GM19455 (cell line): Measurements from ENCODE around the gene SUSD5.
A peak's percentile ranks its signal among the peaks of the same experiment; 100 is the strongest.
"Not testable (repeated sequence)": the region's sequence is repeated elsewhere in the genome, so short reads cannot be mapped to it uniquely, and the experiment has no call there.

ENCODE experiments used
- ATAC-seq: cut with Tn5 transposase; IDR thresholded peaks from one replicate; pipeline ENCODE4 v1.9.1; 2021; ENCODE audit not compliant: unreplicated experiment

Gene SUSD5

DNA sequence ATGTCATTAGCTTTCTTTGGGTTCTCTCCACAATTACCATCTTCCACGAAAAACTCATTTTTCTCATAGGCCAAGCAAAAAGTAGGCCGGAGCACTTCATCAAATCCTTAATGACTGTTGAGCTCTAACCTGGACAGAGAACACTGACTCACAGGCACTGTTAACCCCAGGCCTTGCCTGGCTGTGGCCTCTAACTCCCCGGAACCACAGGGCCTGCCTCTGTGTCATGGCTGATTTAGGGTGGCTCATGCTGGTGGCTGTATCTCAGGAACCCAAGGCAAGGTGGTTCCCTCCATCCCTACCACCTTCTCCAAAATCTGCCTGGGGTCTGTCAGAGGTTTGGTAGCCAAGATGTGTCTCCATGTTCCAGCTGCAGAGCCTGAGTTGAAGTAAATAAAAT is 101.1 kb downstream of the SUSD5 start:
- no peak for ATAC-seq

DNA sequence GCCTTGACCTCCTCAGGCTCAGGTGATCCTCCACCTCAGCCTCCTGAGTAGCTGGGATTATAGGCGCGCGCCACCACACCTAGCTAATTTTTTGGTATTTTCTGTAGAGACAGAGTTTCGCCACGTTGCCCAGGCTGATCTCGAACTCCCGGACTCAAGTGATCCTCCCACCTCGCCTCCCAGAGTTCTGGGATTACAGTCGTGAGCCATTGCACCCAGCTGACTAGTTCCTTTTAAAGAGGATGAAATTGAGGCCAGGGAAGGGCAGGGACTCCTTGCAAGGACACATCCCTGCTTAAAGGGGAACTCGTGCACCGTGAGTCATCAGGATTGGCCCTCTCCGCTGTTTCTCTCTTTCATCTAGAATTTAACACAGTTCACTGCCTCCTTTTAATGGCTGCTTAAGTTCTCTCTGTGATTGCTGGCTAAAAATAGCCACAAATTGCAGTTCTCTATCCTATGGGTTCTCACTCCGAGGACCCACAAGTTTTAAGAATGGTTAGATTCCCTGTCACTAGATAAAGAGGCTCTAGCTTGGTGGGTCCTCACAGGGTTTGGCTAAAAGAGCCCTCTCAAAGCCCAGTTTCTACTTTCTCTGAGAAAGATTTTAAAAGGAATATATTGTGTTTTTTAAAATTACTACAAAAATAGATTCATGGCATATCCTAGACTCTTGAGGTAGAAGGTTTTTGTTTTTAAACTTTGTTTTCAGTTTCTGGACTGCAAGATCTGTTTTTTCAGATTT is 103.4 kb downstream of the SUSD5 start:
- no peak for ATAC-seq

DNA sequence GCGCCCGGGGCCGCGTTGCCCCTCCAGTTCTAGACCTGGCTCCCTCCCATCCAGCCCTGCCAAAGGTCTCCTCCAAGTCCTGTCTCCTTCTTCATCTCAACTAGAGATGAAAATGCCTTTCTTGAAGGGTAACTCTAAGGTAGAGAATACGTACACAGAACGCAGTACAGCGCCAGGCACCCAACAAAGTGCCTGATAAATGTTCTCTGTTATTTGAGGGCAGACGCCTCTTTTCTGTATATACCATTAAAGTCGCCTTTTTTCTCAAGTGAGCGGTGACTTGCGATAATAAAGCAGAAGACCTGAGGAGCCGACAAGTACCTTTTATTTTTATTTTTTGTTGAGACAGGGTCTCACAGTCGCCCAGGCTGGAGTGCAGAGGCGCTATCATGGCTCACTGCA is 104.0 kb downstream of the SUSD5 start:
- peak; percentile 8 for ATAC-seq

DNA sequence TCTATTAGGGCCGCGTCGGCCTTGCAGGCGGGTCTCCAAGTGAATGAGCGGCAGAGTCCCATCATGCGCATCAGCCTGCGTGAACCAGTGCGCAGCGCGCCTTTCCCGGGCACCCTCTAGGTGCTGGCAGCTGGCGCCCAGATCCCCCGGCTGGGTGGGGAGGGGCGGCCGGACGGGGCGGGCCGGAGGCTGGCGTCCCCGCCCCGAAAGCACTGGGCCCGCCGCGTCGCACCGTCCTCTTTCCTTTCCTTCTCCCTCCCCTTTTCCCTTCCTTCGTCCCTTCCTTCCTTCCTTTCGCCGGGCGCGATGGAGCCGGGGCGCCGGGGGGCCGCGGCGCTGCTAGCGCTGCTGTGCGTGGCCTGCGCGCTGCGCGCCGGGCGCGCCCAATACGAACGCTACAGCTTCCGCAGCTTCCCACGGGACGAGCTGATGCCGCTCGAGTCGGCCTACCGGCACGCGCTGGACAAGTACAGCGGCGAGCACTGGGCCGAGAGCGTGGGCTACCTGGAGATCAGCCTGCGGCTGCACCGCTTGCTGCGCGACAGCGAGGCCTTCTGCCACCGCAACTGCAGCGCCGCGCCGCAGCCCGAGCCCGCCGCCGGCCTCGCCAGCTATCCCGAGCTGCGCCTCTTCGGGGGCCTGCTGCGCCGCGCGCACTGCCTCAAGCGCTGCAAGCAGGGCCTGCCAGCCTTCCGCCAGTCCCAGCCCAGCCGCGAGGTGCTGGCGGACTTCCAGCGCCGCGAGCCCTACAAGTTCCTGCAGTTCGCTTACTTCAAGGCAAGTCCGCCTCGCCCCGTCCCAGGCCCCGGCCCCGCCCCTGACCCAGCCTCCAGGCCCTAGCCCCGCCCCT is 104.6 kb downstream of the SUSD5 start, which contains the start of gene CRTAP:
Gene CRTAP, plus strand, starts transcription at position 243 of the 850 bp plus-strand sequence. Its CDS starts 64 bp downstream, at position 307.
- ATAC-seq, result peak; percentile 78

DNA sequence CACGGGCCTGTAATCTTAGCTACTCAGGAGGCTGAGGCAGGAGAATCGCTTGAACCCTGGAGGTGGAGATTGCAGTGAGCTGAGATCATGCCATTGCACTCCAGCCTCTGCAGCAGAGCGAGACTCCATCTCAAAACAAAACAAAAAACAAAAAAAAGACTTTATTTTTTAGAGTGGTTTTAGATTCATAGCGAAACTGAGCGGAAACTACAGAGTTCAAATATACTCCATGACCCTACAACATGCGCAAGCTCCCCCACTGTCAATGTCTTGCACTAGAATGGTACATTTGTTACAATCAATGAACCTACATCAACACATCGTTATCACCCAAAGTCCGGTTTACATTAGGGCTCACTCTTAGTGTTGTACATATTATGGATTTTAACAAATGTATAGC is 107.0 kb downstream of the SUSD5 start:
- ATAC-seq, result peak; percentile 46

DNA sequence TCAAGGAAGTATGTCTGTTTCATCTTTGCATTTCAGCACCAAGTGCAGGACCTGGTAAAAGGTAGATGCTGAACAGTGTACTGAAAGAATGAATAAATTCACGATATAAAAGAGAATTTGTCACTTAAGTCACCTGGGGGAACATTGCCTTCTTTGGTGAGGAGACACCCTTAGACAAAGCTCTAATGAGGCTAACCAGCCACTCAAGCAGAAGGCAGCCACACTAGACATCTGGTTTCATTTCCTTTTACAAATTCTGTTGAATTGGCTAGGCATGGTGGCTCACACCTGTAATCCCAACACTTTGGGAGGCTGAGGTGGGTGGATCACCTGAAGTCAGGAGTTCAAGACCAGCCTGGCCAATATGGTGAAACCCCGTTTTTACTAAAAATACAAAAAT is 111.8 kb downstream of the SUSD5 start:
- ATAC-seq, result not testable (repeated sequence)

DNA sequence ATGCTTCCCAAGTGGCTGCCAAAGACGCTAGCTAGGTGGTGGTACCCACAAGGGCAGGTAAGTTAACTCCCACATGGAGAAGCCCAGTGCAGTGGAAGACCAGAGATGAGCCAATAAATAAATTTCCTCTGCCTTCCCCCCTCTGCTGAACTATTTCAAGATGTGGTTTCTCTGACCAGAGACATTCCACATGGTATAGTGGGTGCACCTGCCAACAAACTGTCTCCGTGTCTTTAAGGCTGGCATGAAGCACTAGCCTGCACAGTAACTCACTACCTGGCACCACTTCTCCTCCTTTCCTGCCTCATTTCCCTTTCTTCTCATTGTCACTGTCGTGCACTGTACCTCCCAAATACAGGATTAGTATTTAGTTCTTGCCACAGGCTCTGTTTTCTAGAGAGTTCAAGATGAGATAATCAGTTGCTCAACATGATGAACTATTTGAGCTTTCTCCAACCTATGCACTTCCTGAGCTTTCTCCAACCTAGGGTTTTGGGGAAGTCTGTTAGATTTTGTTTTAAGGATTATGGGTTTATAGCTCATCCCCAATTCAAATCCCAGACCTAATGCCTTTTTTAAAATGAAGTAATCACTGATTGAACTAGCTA is 113.2 kb downstream of the SUSD5 start:
- no peak for ATAC-seq

DNA sequence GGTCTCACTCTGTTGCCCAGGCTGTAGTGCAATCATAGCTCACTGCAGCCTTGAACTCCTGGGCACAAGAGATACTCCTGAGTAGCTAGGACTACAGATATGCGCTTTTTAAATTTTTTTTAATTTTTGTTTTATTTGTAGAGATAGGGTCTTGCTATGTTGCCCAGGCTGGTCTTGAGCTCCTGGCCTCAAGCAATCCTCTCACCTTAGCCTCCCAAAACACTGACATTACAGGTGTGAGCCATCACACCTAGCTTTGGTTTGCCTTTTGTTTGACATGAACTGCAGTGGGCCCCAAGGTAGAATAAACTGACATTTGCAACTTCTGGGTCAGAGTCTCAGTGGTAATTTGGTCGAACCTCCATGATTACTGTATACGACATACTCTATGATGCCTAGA is 113.8 kb downstream of the SUSD5 start:
- no peak for ATAC-seq

DNA sequence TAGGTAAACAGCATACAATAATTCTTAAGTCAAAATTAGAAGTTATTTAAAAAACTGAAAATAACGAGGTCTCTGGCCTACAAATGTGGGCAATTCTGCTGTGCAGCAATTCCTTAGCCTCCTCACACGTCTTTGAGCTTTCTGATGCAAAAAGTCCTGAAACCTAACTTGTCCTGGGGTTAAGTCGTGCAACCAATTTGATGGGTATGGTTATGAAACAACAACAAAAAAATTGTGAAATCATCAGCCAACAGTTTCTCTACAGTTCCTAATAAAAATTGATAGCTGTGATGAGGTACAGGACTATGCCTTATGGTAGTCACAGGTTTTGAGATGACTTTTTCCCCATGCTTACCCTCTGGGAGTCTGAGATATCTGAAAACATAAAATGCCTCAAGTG is 115.1 kb downstream of the SUSD5 start:
- no peak for ATAC-seq

DNA sequence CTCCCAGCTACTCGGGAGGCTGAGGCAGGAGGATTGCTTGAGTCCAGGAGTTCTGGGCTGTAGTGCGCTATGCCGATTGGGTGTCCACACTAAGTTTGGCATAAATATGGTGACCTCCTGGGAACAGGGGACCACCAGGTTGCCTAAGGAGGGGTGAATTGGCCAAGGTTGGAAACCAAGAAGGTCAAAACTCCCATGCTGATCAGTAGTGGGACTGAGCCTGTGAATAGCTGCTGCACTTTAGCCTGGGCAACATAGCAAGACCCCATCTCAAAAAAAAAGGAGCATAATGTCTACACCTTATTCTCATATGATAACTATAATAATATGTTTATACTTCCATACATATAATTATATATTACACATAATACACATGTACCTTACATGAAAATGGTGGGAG is 115.6 kb downstream of the SUSD5 start:
- ATAC-seq, result no peak

DNA sequence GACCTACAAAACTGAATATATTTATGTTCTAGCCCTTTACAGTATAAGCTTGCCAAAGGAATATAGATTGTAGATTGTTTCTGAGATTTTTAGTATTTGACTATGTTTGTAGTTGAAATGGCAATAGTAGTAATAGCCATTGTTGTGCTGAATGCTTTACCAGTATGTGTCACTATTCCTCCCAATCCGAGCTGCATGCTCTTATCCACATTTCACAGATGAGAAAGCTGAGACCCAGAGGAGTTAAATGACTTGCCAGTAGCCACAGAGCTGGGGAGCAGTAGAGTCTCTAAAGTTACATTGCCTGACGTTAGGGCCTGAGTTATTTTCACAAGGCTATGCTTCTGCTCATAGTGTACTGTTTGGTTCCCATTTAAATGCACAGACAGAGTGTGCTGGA is 118.4 kb downstream of the SUSD5 start:
- ATAC-seq, result no peak
